Neural crest cell (in vitro differentiated cells): ENCODE data around the gene PLAC9. TPM values are rescaled to one million over a fixed set of nuclear protein-coding genes. Genes with fewer than 3 reads are reported as not detected.

Experiments used
- DNase-seq: peaks from one replicate; pipeline ENCODE4 v3.0.0; 2021; ENCODE audit warnings: low read depth, mixed read lengths, low spot score
- H3K27ac Mint-ChIP-seq: one replicate; pipeline ENCODE4 v1.8.0; 2021; ENCODE audit warnings: mild to moderate bottlenecking, mixed read lengths; ENCODE audit not compliant: unreplicated experiment
- H3K27me3 Mint-ChIP-seq: 2 replicates; pipeline ENCODE4 v1.8.0; 2021; ENCODE audit warnings: low read depth, mild to moderate bottlenecking, mixed read lengths
- H3K36me3 Mint-ChIP-seq: 2 replicates; pipeline ENCODE4 v1.8.0; 2021; ENCODE audit warnings: low read depth, mild to moderate bottlenecking, mixed read lengths
- H3K4me1 Mint-ChIP-seq: 2 replicates; pipeline ENCODE4 v1.8.0; 2021; ENCODE audit warnings: mixed read lengths
- H3K4me3 Mint-ChIP-seq: one replicate; pipeline ENCODE4 v1.8.0; 2021; ENCODE audit warnings: mild to moderate bottlenecking, mixed read lengths
- H3K9me3 Mint-ChIP-seq: 2 replicates; pipeline ENCODE4 v1.8.0; 2021; ENCODE audit warnings: mixed read lengths
- total RNA-seq: library from RNA; stranded (reverse); gene quantifications from 2 replicates; pipeline ENCODE4 v1.2.1, GENCODE V29; 2021
- TF ChIP-seq, protein P1 (sequence below): fragments of 200-600 bp; sonication (generic); conservative IDR thresholded peaks from 2 replicates; pipeline ENCODE4 v1.5.0; 2021; ENCODE audit warnings: antibody characterized with exemption, mild to moderate bottlenecking

PLAC9 gene
- total RNA-seq, 1 donor from 2014 or later, result 27.5 TPM

GRCh38 chr10:80183436-80183835 lies 50.9 kb downstream of the PLAC9 start:
- no peaks in the 10 kb centered on the region for H3K9me3 Mint-ChIP-seq
- no peak overlapping the region for H3K4me3 Mint-ChIP-seq
- H3K4me1 Mint-ChIP-seq, result no peaks in the 10 kb centered on the region
- no peaks in the 10 kb centered on the region for H3K36me3 Mint-ChIP-seq
- H3K27ac Mint-ChIP-seq, result no peak overlapping the region
- no peaks in the 10 kb centered on the region for H3K27me3 Mint-ChIP-seq
- no peak for DNase-seq
- TF ChIP-seq, protein P1, sequence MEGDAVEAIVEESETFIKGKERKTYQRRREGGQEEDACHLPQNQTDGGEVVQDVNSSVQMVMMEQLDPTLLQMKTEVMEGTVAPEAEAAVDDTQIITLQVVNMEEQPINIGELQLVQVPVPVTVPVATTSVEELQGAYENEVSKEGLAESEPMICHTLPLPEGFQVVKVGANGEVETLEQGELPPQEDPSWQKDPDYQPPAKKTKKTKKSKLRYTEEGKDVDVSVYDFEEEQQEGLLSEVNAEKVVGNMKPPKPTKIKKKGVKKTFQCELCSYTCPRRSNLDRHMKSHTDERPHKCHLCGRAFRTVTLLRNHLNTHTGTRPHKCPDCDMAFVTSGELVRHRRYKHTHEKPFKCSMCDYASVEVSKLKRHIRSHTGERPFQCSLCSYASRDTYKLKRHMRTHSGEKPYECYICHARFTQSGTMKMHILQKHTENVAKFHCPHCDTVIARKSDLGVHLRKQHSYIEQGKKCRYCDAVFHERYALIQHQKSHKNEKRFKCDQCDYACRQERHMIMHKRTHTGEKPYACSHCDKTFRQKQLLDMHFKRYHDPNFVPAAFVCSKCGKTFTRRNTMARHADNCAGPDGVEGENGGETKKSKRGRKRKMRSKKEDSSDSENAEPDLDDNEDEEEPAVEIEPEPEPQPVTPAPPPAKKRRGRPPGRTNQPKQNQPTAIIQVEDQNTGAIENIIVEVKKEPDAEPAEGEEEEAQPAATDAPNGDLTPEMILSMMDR, result no peak

GRCh38 chr10:80184291-80184690 lies 51.8 kb downstream of the PLAC9 start:
- no peak for DNase-seq
- no peaks in the 10 kb centered on the region for H3K9me3 Mint-ChIP-seq
- H3K4me3 Mint-ChIP-seq, result no peak overlapping the region
- TF ChIP-seq, protein P1, result no peak
- no peaks in the 10 kb centered on the region for H3K36me3 Mint-ChIP-seq
- no peaks in the 10 kb centered on the region for H3K27me3 Mint-ChIP-seq
- H3K4me1 Mint-ChIP-seq, result no peaks in the 10 kb centered on the region
- no peak overlapping the region for H3K27ac Mint-ChIP-seq

- H3K9me3 Mint-ChIP-seq, result no peaks in the 10 kb centered on the region
- no peak for DNase-seq
- no peaks in the 10 kb centered on the region for H3K4me1 Mint-ChIP-seq
- H3K27me3 Mint-ChIP-seq, result no peaks in the 10 kb centered on the region
- no peak overlapping the region for H3K27ac Mint-ChIP-seq
- TF ChIP-seq, protein P1, result no peak
- H3K36me3 Mint-ChIP-seq, result peaks cover 3% of the 10 kb centered on the region
- H3K4me3 Mint-ChIP-seq, result no peak overlapping the region
Measured at GRCh38 chr10:80185578-80186299, 53.2 kb downstream of the PLAC9 start.

DNA sequence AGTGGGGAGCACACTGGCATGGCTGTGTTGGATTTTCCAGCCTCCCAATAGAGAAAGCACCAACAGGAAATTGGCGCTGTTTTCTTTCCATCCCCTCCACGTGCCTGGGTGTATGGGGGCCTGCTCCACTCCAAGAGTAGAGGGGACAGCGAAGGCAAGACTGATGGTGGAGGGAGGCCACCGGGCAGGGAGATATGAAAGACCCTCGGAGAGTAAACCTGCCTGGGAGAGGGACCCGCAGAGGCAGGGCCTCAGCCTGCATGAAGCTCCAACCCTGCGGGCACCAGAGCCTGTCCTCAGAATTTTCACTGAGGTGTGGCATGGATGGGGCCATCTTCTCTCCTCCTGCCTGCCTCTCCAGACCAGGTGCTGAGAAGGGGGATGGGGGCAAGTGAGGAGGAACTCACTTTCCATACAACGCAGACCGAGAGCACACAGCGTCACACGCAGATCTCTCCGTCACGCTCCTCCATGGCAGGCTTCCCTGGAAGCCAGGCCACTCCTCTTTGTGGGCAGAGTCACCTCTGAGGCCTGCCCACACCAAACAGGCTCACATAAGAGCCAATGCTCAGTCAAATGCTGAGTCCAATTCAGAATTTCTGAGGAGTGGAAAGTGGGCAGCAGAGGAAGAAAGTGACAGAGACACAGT lies 54.0 kb downstream of the PLAC9 start:
- Mint-ChIP-seq H3K27ac (no peak overlapping the region), H3K9me3 (peaks cover 2% of the 10 kb centered on the region), H3K27me3 (no peaks in the 10 kb centered on the region), H3K36me3 (peaks cover 3% of the 10 kb centered on the region), H3K4me1 (no peaks in the 10 kb centered on the region), H3K4me3 (no peak overlapping the region)
- TF ChIP-seq, protein P1, result no peak
- no peak for DNase-seq

- H3K27me3 Mint-ChIP-seq, result no peaks in the 10 kb centered on the region
- no peaks in the 10 kb centered on the region for H3K4me1 Mint-ChIP-seq
- peaks cover 2% of the 10 kb centered on the region for H3K9me3 Mint-ChIP-seq
- TF ChIP-seq, protein P1, result no peak
- H3K4me3 Mint-ChIP-seq, result no peak overlapping the region
- DNase-seq, result no peak
- peaks cover 5% of the 10 kb centered on the region for H3K36me3 Mint-ChIP-seq
- no peak overlapping the region for H3K27ac Mint-ChIP-seq
Measured at GRCh38 chr10:80187060-80187459, 54.5 kb downstream of the PLAC9 start.
